Measurements from ENCODE around the gene ZCCHC14.

- TF ChIP-seq TAF1 (IDR thresholded peaks at IDR 0.05; ENCODE audit: borderline replicate concordance, low read depth, low read length) (no peak), RFX5 (IDR thresholded peaks at IDR 0.05; ENCODE audit: low read depth, low read length) (no peak), SUZ12 (IDR thresholded peaks at IDR 0.05; ENCODE audit: unreplicated experiment) (no peak), GABPA (IDR thresholded peaks at IDR 0.05; ENCODE audit: low read depth) (no peak)
Measured at GRCh38 chr16:87409153-87409552, 83.7 kb downstream of the ZCCHC14 start.
